HG03342 (cell line): ENCODE results near the gene MFN1.

Source experiments
- ATAC-seq: cut with Tn5 transposase; IDR thresholded peaks from one replicate; pipeline ENCODE4 v1.9.1; 2021; ENCODE audit warnings: mild to moderate bottlenecking, moderate library complexity; ENCODE audit not compliant: unreplicated experiment

The MFN1 gene

DNA sequence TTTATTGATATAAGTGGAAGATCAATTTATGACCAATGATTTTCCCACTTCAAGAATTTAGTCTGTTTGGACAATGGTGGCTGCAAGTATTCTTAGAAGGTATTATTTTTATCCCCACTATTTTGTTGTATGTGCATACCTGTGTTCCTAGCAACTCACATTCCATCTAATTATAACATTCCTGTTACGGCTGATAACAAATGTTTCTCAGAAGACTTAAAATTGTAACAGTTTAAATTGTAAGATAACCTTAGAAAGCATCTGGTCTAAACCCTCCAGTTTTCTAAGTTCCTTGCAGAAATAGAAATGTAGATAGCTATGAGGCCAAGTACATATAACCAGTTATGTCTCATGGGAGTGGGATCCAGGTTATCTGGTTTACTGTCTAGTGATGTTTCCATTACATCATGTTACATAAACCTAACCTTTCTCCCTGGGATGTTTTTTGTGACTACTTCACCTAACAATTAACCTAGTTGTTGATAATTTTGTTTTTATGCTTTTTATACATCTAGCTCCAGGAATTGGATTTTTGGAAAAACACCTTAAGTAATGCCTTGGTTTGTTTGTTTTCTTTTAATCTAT, 11.1 kb upstream of the MFN1 start:
- no peak for ATAC-seq

GRCh38 chr3:179348325-179349013, 960 bp downstream of the MFN1 start:
- ATAC-seq = peak; percentile 55

DNA sequence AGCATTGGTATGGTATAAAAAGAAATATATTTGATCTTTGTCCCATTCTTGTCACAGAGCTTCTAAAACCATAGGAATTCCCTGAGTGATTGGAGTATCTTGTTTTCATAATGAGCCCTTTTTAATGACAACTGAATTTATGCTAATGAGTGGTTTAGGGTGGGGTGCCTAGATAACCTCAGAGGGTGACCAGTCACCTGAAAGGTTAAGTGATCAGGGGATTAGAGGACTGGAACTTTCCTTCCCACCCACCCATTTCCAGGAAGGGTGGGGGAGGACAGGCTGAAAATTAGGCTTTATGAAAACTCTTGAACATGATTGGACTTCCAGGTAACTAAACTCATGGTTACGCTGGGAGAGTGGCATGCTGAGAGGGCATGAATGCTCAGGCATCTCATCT, 8.5 kb downstream of the MFN1 start:
- ATAC-seq = no peak

DNA sequence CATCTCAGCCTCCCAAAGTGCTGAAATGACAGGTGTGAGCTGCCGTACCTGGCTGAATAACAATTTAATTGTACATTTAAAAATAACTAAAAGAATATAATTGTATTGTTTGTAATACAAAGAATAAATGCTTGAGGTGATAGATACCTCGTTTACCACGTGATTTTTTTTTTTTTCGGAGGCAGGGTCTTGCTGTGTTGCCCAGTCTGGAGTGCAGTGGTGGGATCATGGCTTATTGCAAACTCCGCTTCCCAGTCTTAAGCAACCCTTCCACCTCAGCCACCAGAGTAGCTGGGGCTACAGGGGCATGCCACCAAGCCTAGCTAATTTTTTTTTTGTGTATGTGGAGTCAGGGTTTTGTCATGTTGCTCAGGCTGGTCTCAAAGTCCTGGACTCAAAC, 15.8 kb downstream of the MFN1 start:
- ATAC-seq = no peak

DNA sequence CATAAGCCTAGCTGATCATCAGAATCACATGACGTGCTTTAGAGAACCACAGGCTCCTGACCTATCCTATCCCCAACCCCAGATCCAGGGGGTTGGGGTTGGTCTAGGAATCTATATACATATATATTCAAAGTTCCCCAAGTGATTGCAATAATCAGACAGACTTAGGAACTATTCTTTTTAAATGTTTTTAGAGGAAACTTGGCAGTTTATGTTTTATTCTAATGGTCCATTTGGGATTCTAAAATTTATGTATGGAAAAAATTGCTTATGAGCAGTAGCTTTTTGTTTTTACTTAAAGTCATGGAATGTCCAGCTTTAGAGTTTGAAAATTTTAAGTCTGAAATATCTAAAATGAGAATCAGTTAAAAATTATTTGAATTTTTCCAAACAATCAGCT, 22.1 kb downstream of the MFN1 start:
- no peak for ATAC-seq

DNA sequence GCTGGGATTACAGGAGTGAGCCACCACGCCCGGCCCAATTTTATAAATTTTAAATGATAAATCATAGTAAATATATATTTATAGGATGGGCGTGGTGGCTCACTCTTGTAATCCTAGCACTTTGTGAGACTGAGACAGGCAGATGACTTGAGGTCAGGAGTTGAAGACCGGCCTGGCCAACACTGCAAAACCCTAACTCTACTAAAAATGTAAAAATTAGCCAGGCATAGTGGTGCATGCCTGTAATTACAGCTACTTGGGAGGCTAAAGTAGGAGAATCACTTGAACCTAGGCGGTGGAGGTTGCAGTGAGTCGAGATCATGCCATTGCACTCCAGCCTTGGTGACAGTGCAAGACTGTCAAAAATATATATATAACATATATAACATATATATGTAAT, 26.4 kb downstream of the MFN1 start:
- no peak for ATAC-seq

- no peak for ATAC-seq
These were observed 27.8 kb downstream of the MFN1 start for GRCh38 chr3:179375091-179375999.

DNA sequence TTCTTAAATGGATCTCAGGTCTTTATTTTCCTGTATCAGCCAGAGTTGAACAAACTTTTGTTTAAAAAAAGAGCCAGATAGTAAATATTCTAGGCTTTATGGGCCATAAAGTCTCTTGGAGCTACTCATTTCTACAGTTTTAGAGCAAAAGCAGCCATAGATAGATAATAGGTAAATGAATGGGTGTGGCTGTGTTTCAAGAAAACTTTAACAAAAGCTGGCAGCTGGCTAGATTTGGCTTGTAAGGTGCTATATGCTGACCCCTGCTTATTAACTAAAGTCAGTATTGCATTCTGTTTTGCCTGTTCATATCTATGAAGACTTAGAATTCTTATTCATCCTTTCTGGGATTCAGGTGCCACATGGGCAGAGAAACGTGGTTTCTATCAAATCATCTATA, 29.0 kb downstream of the MFN1 start:
- ATAC-seq = no peak

GRCh38 chr3:179391906-179392305, 44.4 kb downstream of the MFN1 start:
- peak; percentile 44 for ATAC-seq

GRCh38 chr3:179398574-179399231, 51.2 kb downstream of the MFN1 start:
- no peak for ATAC-seq

GRCh38 chr3:179401561-179401960, 54.1 kb downstream of the MFN1 start:
- ATAC-seq = no peak

- ATAC-seq = no peak
These were observed 55.5 kb downstream of the MFN1 start for GRCh38 chr3:179402963-179403362.

DNA sequence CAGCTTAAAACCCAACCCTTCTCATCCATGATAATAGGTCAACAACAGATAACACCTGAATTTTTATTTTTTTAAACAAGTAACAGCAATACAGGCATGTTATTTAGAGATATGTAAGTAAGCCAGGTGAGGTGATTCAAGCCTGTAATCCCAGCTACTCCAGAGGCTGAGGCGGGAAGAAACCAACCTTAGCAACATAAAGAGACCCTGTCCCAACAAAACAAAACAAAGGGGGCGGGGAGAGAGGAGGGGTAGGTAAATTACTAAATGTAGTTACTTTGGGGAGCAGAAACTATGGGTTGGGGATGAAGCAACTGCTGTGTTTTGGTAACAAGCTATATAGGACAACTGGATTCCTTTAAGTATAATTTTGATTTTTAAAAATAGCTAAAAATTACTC, 56.8 kb downstream of the MFN1 start:
- no peak for ATAC-seq

DNA sequence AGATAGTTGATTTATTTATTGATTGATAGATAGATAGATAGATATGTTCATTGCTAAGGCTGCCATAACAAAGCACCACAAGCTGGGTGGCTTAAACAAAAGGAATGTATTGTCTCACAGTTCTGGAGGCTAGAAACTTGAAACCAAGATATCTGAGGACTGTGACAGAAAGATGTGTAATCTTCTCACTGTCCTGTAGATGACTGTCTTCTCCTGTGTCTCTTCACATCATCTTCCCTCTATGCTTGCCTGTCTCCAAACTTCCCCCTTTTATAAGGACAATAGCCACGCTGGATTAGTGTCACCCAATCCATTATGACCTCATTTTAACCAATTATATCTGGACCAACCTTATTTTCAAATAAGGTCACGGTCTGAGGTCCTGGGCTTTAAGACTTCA, 62.8 kb downstream of the MFN1 start:
- ATAC-seq = no peak

DNA sequence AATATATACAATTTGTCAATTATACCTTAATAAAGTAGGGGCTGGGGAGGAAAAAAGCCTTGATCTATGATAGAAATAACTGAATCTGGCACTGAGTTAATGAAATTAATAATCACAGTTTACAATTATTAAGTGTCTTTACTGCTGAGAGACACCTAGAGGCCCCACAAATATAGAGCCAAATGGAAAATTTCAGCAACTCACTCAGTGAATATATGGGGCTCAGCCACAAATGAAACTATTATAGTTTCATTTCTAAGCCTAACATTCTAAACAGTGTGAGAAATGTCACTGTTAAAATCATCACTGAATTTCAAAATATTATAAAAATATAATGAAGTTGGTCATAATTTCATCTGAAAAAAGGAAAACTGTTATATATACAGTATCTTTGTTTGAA, 63.5 kb downstream of the MFN1 start:
- ATAC-seq = no peak

DNA sequence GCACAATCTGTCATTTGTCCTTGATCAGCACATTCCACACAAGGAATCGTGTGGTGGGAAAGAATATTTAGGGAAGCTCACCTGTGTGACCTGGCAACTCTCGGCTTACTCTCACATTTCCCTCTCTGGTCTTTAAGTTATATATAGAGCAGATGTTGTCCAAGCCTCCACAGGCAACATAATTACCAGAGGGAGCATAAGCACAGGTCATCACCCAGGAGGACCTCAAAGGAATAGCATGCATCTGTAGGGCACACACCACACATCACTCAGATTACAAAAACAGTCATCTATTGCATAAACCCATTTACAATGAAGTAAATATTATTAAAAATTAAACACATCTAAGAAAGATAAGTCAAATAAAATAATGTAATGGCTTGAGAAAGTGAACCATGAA, 67.3 kb downstream of the MFN1 start:
- no peak for ATAC-seq

GRCh38 chr3:179415377-179415776, 67.9 kb downstream of the MFN1 start:
- ATAC-seq = no peak

- no peak for ATAC-seq
These were observed 69.2 kb downstream of the MFN1 start for GRCh38 chr3:179416681-179417080.

- ATAC-seq = no peak
These were observed 71.1 kb downstream of the MFN1 start for GRCh38 chr3:179418610-179419009.

GRCh38 chr3:179421500-179421899, 74.0 kb downstream of the MFN1 start:
- ATAC-seq = no peak

DNA sequence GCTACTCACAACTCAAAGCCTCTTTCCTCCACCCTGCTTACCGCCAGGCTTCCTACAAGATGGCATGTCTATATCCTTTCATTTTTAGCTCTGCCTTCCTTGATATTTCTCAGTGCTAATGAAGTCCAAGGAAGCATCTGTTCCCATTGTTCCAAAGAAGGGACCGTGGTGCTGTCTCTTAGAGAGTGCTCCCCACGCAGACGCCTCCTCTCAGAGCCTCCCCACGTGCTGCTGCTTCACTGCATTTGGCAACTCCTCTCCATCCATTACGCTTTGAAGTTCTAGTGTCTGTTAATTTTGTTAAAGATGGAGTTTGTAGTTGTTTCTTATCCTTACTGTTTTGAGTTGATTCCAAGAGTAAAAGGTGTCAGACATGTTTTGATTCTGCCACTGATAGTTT, 77.6 kb downstream of the MFN1 start:
- ATAC-seq = no peak
